RWPE1 (cell line): ENCODE measurements around the gene KCND2.

ENCODE experiments used
- CTCF ChIA-PET: fragments of 350-600 bp; sonication (Branson Sonifier 250); formaldehyde crosslinking; extraction: SDS; loops from one replicate; lab custom pipeline; 2021; lab: Yijun Ruan, JAX
- POLR2A ChIA-PET: fragments of 400-600 bp; formaldehyde crosslinking; extraction: SDS; loops from one replicate; lab custom pipeline; 2020; ENCODE audit warnings: antibody characterized with exemption; ENCODE audit not compliant: low non-redundant PET; lab: Yijun Ruan, JAX
- DNase-seq: peaks from one replicate; pipeline ENCODE4 v3.0.0; 2012; ENCODE audit warnings: low spot score
- H3K27ac ChIP-seq: fragments of 450-650 bp; 2 replicates; pipeline ENCODE4 v1.5.1; 2017
- CTCF ChIP-seq: fragments of 450-650 bp; conservative IDR thresholded peaks from 2 replicates; pipeline ENCODE4 v1.5.1; 2017; ENCODE audit warnings: low read depth, mild to moderate bottlenecking

The KCND2 gene

DNA sequence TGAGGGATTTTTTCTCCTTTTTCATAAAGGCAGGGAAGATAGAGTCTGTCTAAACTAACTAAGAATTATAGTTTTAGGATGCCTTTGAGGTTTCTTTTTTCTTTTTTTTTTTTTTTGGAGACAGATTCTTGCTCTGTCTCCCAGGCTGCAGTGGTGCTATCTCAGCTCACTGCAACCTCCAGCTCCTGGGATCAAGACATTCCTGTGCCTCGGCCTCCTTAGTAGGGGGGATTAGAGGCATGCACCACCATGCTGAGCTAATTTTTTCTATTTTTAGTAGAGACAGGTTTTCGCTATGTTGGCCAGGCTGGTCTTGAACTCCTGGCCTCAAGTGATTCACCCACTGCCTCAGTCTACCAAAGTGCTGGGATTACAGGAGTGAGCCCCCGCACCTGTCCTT is 239.7 kb downstream of the KCND2 start:
- H3K27ac ChIP-seq: no peak overlapping the region
- no peak for DNase-seq
- no peak for TF ChIP-seq CTCF
- POLR2A ChIA-PET: no interaction called here
- CTCF ChIA-PET: interaction anchor here (0.6 kb wide), 1 partner anchor 19 kb away, joined by 6 read pairs; no protein-coding TSS in a partner anchor

GRCh38 chr7:120519224-120519623 is 246.2 kb downstream of the KCND2 start:
- no peak for DNase-seq
- no peak overlapping the region for H3K27ac ChIP-seq
- ChIA-PET CTCF (interaction anchor here (0.9 kb wide), 1 partner anchor 9 kb away, joined by 4 read pairs; no protein-coding TSS in a partner anchor), POLR2A (no interaction called here)
- no peak for TF ChIP-seq CTCF

DNA sequence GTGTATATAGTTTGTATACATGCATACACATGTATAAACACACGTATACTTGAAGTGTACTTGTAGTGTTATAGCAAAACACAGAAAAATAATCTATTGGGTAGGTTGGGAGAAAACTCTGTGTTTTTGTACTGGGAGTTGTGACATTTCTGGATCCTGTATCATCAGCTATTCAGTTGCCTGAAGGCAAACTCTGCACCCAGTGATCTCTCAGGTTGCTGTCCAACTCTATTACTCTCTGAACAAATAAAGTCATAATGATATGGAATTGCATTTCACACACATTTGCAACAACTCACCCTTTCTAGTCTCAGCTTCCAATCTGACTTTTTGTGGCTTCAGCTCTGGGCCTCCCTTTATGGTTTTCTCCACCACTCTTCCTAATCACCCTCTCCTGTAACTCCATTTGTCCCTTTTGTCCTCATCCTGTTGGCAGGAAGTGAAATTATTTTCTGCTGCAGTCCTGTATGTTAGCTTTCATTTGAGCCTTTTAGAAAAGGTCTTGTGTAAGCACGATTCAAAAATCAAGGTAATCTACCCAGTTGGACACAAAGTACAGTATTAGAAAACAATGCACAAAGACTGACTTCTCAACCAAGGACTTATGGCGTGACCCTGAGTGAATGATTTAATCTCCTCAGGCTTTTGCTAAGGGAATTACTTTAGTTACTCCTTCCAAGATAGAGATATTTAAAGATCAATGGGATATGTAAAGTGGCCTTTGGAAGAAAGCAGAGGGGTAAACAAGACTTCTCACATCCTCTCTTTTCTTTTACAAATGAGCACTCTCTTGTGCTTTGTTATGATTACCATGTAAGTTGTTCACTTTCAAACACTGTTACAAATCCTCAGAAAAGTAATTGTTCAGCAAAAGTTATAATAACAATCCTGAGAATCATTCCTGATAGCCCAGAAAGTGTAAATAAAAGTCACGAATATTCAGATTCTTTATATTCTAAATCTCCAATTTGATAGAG is 249.1 kb downstream of the KCND2 start:
- POLR2A ChIA-PET: no interaction called here
- CTCF ChIA-PET: no interaction called here
- no peak overlapping the region for H3K27ac ChIP-seq
- no peak for DNase-seq
- TF ChIP-seq CTCF: no peak

DNA sequence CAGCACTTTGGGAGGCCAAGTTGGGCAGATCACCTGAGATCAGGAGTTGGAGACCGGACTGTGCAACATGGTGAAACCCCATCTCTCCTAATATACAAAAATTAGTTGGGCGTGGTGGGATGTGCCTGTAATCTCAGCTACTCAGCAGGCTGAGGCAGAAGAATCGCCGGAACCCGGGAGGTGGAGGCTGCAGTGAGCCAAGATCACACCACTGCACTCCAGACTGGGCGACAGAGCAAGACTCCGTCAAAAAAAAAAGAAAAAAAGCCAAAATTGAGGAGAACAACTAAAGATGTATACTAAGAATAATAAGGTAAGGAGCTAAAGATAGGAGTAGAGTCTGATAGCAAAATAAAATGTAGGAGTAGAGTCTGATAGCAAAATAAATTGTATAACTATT is 251.0 kb downstream of the KCND2 start:
- no peak for TF ChIP-seq CTCF
- POLR2A ChIA-PET: no interaction called here
- DNase-seq: no peak
- no peak overlapping the region for H3K27ac ChIP-seq
- CTCF ChIA-PET: interaction anchor here (0.6 kb wide), 1 partner anchor 631 kb away, joined by 3 read pairs; no protein-coding TSS in a partner anchor

- no peak overlapping the region for H3K27ac ChIP-seq
- ChIA-PET POLR2A (no interaction called here), CTCF (no interaction called here)
- DNase-seq: no peak
- TF ChIP-seq CTCF: no peak
Observed at GRCh38 chr7:120526902-120527509, 254.0 kb downstream of the KCND2 start.

GRCh38 chr7:120529736-120530135 is 256.8 kb downstream of the KCND2 start:
- ChIA-PET CTCF (no interaction called here), POLR2A (no interaction called here)
- DNase-seq: no peak
- H3K27ac ChIP-seq: no peak overlapping the region
- no peak for TF ChIP-seq CTCF
